Liver (tissue), 9 donors: ENCODE data around the gene PLD4. TPM values are rescaled to one million over a fixed set of nuclear protein-coding genes. Genes with fewer than 3 reads are reported as not detected.

ENCODE experiments used
- DNase-seq: peaks from one replicate; pipeline ENCODE4 v3.0.0-alpha.2; 2017; ENCODE audit warnings: low spot score
- H3K27ac ChIP-seq, 2 donors: one replicate each; pipeline ENCODE4 v1.7.0; 2013; ENCODE audit warnings: inconsistent platforms in 2 of 2, low read length in 2 of 2, control low read depth in 1 of 2, low read depth in 1 of 2, mild to moderate bottlenecking in 1 of 2
- H3K27me3 ChIP-seq, 4 donors: one replicate each; pipeline versions ENCODE4 v1.6.1 to v1.7.0; 2013; ENCODE audit warnings: low read length in 3 of 4, inconsistent platforms in 1 of 4, mild to moderate bottlenecking in 1 of 4, moderate library complexity in 1 of 4; ENCODE audit not compliant: control insufficient read depth in 4 of 4, insufficient read depth in 4 of 4
- H3K36me3 ChIP-seq, 4 donors: one replicate each; pipeline versions ENCODE4 v1.6.1 to v1.7.0; 2013; ENCODE audit warnings: low read length in 3 of 4, mild to moderate bottlenecking in 3 of 4, low read depth in 1 of 4, moderate library complexity in 1 of 4; ENCODE audit not compliant: control insufficient read depth in 4 of 4, insufficient read depth in 3 of 4
- H3K4me1 ChIP-seq, 4 donors: one replicate each; pipeline versions ENCODE4 v1.6.1 to v1.7.0; 2013; ENCODE audit warnings: low read length in 3 of 4, mild to moderate bottlenecking in 3 of 4, moderate library complexity in 1 of 4; ENCODE audit not compliant: control insufficient read depth in 4 of 4, insufficient read depth in 4 of 4
- H3K4me3 ChIP-seq, 3 donors: one replicate each; pipeline versions ENCODE4 v1.6.1 to v1.7.0; 2013; ENCODE audit warnings: low read length in 3 of 3, control low read depth in 1 of 3, low read depth in 1 of 3, mild to moderate bottlenecking in 1 of 3
- H3K9ac ChIP-seq, 2 donors: one replicate each; pipeline ENCODE4 v1.7.0; 2013; ENCODE audit warnings: low read length in 2 of 2, mild to moderate bottlenecking in 2 of 2, moderate library complexity in 2 of 2, control low read depth in 1 of 2, low read depth in 1 of 2
- H3K9me3 ChIP-seq, 4 donors: one replicate each; pipeline versions ENCODE4 v1.6.1 to v1.7.0; 2013; ENCODE audit warnings: low read length in 3 of 4; ENCODE audit not compliant: control insufficient read depth in 4 of 4
- EGR1 ChIP-seq, 2 donors: IDR thresholded peaks; 2 replicates each; pipeline ENCODE4 v1.6.1; 2016 to 2018; ENCODE audit warnings: antibody characterized with exemption in 2 of 2, low read depth in 2 of 2
- FOXA1 ChIP-seq: IDR thresholded peaks from 2 replicates; pipeline ENCODE4 v1.6.1; 2016; ENCODE audit warnings: antibody characterized with exemption
- FOXA2 ChIP-seq: IDR thresholded peaks from 2 replicates; pipeline ENCODE4 v1.6.1; 2016; ENCODE audit warnings: antibody characterized with exemption
- JUND ChIP-seq, 2 donors: IDR thresholded peaks; 2 replicates each; pipeline ENCODE4 v1.6.1; 2016; ENCODE audit warnings: antibody characterized with exemption in 2 of 2
- MAX ChIP-seq: IDR thresholded peaks from 2 replicates; pipeline ENCODE4 v1.6.1; 2016; ENCODE audit warnings: antibody characterized with exemption
- NR2F2 ChIP-seq: IDR thresholded peaks from 2 replicates; pipeline ENCODE4 v1.6.1; 2016; ENCODE audit warnings: antibody characterized with exemption
- RAD21 ChIP-seq, 2 donors: IDR thresholded peaks; 2 replicates each; pipeline ENCODE4 v1.6.1; 2016; ENCODE audit warnings: antibody characterized with exemption in 2 of 2, mild to moderate bottlenecking in 2 of 2
- RXRA ChIP-seq, 2 donors: IDR thresholded peaks; 2 replicates each; pipeline ENCODE4 v1.6.1; 2017 to 2018; ENCODE audit warnings: antibody characterized with exemption in 2 of 2, mild to moderate bottlenecking in 1 of 2
- SP1 ChIP-seq: IDR thresholded peaks from 2 replicates; pipeline ENCODE4 v1.6.1; 2018; ENCODE audit warnings: antibody characterized with exemption, mild to moderate bottlenecking
- YY1 ChIP-seq: IDR thresholded peaks from 2 replicates; pipeline ENCODE4 v1.6.1; 2016; ENCODE audit warnings: antibody characterized with exemption, mild to moderate bottlenecking
- ZBTB33 ChIP-seq: IDR thresholded peaks from 2 replicates; pipeline ENCODE4 v1.6.1; 2016; ENCODE audit warnings: antibody characterized with exemption
- WGBS: extraction: QIAGEN DNeasy Blood & Tissue Kit; methylation state at CpG from one replicate; pipeline ENCODE4 v1.1.7; 2013; 5-methylcytosine and 5-hydroxymethylcytosine counted together
- polyA plus RNA-seq, 2 donors: library from polyadenylated mRNA; stranded (reverse) in 1 of 2; unstranded in 1 of 2; fragments of 200-250 nt in 1 of 2; fragments of >200 nt in 1 of 2; fragmentation: Nextera tagmentation in 1 of 2; extraction: Ambion mirVana in 1 of 2; gene quantifications; one replicate each; pipeline versions ENCODE4 v1.2.1 to v1.2.3, GENCODE V29; 2013 to 2015
- total RNA-seq, 2 donors: library from RNA; depleted of rRNA; stranded (reverse); fragments of >200 nt; gene quantifications; one replicate each; pipeline ENCODE4 v1.2.3, GENCODE V29; 2014
- TF ChIP-seq, protein P1 (sequence below): IDR thresholded peaks from 2 replicates; pipeline ENCODE4 v1.6.1; 2016; ENCODE audit warnings: antibody characterized with exemption, mild to moderate bottlenecking
- TF ChIP-seq, protein P2 (sequence below): IDR thresholded peaks from 2 replicates; pipeline ENCODE4 v1.6.1; 2016; ENCODE audit warnings: antibody characterized with exemption
- donor health status: healthy.
- donor health status: healthy.
- donor health status: healthy.
- donor health status: healthy.
- donor health status: healthy.

PLD4 gene
- total and polyA plus RNA-seq, 4 donors, result under 0.01 to 14.5 (median 0.35) TPM

GRCh38 chr14:104972301-104973134, 47.8 kb downstream of the PLD4 start:
- no peak overlapping the region for H3K27ac ChIP-seq

GRCh38 chr14:104973135-104973384, 48.4 kb downstream of the PLD4 start:
- H3K4me3 ChIP-seq, result no peak overlapping the region
- TF ChIP-seq FOXA2, result no peak
- no peak for TF ChIP-seq RAD21 (IDR thresholded peaks at IDR 0.05)
- TF ChIP-seq FOXA1, result no peak
- no peak for TF ChIP-seq MAX
- TF ChIP-seq JUND (IDR thresholded peaks at IDR 0.05), result no peak
- no peak for TF ChIP-seq SP1
- TF ChIP-seq EGR1 (IDR thresholded peaks at IDR 0.05; ENCODE audit: low read depth in 2 of 2), result no peak
- no peak for TF ChIP-seq NR2F2
- TF ChIP-seq, protein P1, sequence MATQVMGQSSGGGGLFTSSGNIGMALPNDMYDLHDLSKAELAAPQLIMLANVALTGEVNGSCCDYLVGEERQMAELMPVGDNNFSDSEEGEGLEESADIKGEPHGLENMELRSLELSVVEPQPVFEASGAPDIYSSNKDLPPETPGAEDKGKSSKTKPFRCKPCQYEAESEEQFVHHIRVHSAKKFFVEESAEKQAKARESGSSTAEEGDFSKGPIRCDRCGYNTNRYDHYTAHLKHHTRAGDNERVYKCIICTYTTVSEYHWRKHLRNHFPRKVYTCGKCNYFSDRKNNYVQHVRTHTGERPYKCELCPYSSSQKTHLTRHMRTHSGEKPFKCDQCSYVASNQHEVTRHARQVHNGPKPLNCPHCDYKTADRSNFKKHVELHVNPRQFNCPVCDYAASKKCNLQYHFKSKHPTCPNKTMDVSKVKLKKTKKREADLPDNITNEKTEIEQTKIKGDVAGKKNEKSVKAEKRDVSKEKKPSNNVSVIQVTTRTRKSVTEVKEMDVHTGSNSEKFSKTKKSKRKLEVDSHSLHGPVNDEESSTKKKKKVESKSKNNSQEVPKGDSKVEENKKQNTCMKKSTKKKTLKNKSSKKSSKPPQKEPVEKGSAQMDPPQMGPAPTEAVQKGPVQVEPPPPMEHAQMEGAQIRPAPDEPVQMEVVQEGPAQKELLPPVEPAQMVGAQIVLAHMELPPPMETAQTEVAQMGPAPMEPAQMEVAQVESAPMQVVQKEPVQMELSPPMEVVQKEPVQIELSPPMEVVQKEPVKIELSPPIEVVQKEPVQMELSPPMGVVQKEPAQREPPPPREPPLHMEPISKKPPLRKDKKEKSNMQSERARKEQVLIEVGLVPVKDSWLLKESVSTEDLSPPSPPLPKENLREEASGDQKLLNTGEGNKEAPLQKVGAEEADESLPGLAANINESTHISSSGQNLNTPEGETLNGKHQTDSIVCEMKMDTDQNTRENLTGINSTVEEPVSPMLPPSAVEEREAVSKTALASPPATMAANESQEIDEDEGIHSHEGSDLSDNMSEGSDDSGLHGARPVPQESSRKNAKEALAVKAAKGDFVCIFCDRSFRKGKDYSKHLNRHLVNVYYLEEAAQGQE, result no peak
- H3K4me1 ChIP-seq, result peaks cover 6 to 24% (median 14%) of the 10 kb centered on the region in 4 donors
- no peaks in the 10 kb centered on the region for H3K36me3 ChIP-seq
- H3K27me3 ChIP-seq, result no peaks in the 10 kb centered on the region
- no peaks in the 10 kb centered on the region for H3K9me3 ChIP-seq
- H3K9ac ChIP-seq, result no peak overlapping the region
- H3K27ac ChIP-seq, result no peak overlapping the region
- 74% methylated on average over 12 of the region's 12 CpGs for WGBS
- no peak for DNase-seq

More at GRCh38 chr14:104972301-104973134, 47.8 kb downstream of the PLD4 start:
- TF ChIP-seq RXRA (IDR thresholded peaks at IDR 0.05) (no peak), YY1 (no peak), SP1 (no peak), MAX (no peak), EGR1 (IDR thresholded peaks at IDR 0.05; ENCODE audit: low read depth in 2 of 2) (no peak), RAD21 (IDR thresholded peaks at IDR 0.05) (no peak), ZBTB33 (no peak)
- TF ChIP-seq, protein P2, sequence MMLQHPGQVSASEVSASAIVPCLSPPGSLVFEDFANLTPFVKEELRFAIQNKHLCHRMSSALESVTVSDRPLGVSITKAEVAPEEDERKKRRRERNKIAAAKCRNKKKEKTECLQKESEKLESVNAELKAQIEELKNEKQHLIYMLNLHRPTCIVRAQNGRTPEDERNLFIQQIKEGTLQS, result no peak
- Histone ChIP-seq H3K9ac (no peak overlapping the region), H3K4me1 (peaks cover 3 to 20% (median 9%) of the 10 kb centered on the region in 4 donors), H3K27me3 (no peaks in the 10 kb centered on the region), H3K36me3 (no peaks in the 10 kb centered on the region), H3K4me3 (no peak overlapping the region), H3K9me3 (no peaks in the 10 kb centered on the region)
- WGBS, result 71% methylated on average over 28 of the region's 28 CpGs
- no peak for DNase-seq
